Breast epithelium (tissue), 4 donors: ENCODE measurements around the gene ARIH1. TPM values are rescaled to one million over a fixed set of nuclear protein-coding genes. Genes with fewer than 3 reads are reported as not detected.

Experiments
- DNase-seq, 2 donors: peaks; one replicate each; pipeline ENCODE4 v3.0.0-alpha.2; 2019; ENCODE audit warnings: low spot score in 2 of 2
- H3K27ac ChIP-seq, 2 donors: fragments of 200-600 bp; sonication (generic) in 1 of 2; one replicate each; pipeline ENCODE4 v1.5.1; 2016 to 2019; ENCODE audit warnings: mild to moderate bottlenecking in 1 of 2
- H3K27me3 ChIP-seq, 2 donors: fragments of 200-600 bp; sonication (generic) in 1 of 2; one replicate each; pipeline versions ENCODE4 v1.5.1 to v1.6.0; 2017 to 2019; ENCODE audit warnings: control low read depth in 1 of 2, mild to moderate bottlenecking in 1 of 2
- H3K36me3 ChIP-seq: fragments of 200-600 bp; one replicate; pipeline ENCODE4 v1.5.1; 2019
- H3K4me1 ChIP-seq, 2 donors: fragments of 200-600 bp; sonication (generic); one replicate each; pipeline ENCODE4 v1.5.1; 2016 to 2019; ENCODE audit warnings: control low read depth in 1 of 2
- H3K4me3 ChIP-seq, 3 donors: fragments of 200-600 bp; sonication (generic); 1 replicate in 2 of 3; 2 replicates in 1 of 3; pipeline ENCODE4 v1.5.1; 2016 to 2019; ENCODE audit warnings: mild to moderate bottlenecking in 3 of 3, moderate library complexity in 2 of 3
- H3K9me3 ChIP-seq, 2 donors: fragments of 200-600 bp; sonication (generic) in 1 of 2; one replicate each; pipeline ENCODE4 v1.5.1; 2016 to 2019; ENCODE audit warnings: control low read depth in 1 of 2
- POLR2A ChIP-seq: fragments of 450-650 bp; IDR thresholded peaks from one replicate; pipeline ENCODE4 v1.6.1; 2016; ENCODE audit warnings: antibody characterized with exemption, mild to moderate bottlenecking, moderate library complexity
- POLR2AphosphoS5 ChIP-seq, 3 donors: sonication (generic); formaldehyde crosslinking; IDR thresholded peaks; one replicate each; pipeline ENCODE4 v1.6.1; 2017; ENCODE audit warnings: antibody characterized with exemption in 3 of 3
- intact Hi-C: fragments of 100-400 bp; cut with DNase I; formaldehyde crosslinking; loops from one replicate; pipeline ENCODE4 v1.15.1; 2023; ENCODE audit warnings: low total_unique reads
- total RNA-seq, 3 donors: library from RNA; depleted of rRNA; stranded (reverse); fragments of >200 nt; gene quantifications; one replicate each; pipeline ENCODE4 v1.1.0, GENCODE V29; 2016
- TF ChIP-seq, protein P1 (sequence below), 3 donors: fragments of 450-650 bp; IDR thresholded peaks; one replicate each; pipeline ENCODE4 v1.5.1; 2016 to 2017; ENCODE audit warnings: antibody characterized with exemption in 3 of 3, mild to moderate bottlenecking in 3 of 3, moderate library complexity in 3 of 3

The ARIH1 gene
- total RNA-seq, 3 donors from 2014 or later = 54.1 to 106 (median 61.1) TPM

DNA sequence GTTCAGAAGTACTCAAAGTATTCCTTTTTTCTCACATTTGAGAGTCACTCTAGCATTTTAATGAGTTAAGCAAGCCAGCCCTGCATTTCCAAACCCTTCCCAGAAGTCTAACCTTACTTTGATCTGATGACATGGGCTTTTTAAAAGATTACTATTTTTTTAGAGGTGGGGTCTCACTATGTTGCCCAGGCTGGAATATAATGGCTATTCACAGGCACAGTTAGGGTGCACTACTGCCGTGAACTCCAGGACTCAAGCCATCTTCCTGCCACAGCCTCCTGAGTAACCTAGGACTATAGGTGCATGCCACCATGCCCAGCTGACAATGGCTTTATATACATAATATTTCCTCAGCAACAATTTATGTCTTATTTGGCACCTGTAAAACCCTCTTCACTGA lies 116.3 kb downstream of the ARIH1 start:
- no peaks in the 10 kb centered on the region for H3K27me3 ChIP-seq
- no peak overlapping the region for H3K27ac ChIP-seq
- intact Hi-C loops = no loop called here
- H3K4me1 ChIP-seq = no peaks in the 10 kb centered on the region
- H3K4me3 ChIP-seq = no peak overlapping the region
- DNase-seq = no peak
- no peaks in the 10 kb centered on the region for H3K9me3 ChIP-seq
- no peaks in the 10 kb centered on the region for H3K36me3 ChIP-seq
- TF ChIP-seq, protein P1, sequence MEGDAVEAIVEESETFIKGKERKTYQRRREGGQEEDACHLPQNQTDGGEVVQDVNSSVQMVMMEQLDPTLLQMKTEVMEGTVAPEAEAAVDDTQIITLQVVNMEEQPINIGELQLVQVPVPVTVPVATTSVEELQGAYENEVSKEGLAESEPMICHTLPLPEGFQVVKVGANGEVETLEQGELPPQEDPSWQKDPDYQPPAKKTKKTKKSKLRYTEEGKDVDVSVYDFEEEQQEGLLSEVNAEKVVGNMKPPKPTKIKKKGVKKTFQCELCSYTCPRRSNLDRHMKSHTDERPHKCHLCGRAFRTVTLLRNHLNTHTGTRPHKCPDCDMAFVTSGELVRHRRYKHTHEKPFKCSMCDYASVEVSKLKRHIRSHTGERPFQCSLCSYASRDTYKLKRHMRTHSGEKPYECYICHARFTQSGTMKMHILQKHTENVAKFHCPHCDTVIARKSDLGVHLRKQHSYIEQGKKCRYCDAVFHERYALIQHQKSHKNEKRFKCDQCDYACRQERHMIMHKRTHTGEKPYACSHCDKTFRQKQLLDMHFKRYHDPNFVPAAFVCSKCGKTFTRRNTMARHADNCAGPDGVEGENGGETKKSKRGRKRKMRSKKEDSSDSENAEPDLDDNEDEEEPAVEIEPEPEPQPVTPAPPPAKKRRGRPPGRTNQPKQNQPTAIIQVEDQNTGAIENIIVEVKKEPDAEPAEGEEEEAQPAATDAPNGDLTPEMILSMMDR (IDR thresholded peaks at IDR 0.05) = no peak
- TF ChIP-seq POLR2AphosphoS5 (IDR thresholded peaks at IDR 0.05) = no peak
- no peak for TF ChIP-seq POLR2A

GRCh38 chr15:72591361-72591760 lies 117.2 kb downstream of the ARIH1 start:
- TF ChIP-seq POLR2A = no peak
- TF ChIP-seq, protein P1 (IDR thresholded peaks at IDR 0.05) = no peak
- no peak for TF ChIP-seq POLR2AphosphoS5 (IDR thresholded peaks at IDR 0.05)
- DNase-seq = no peak
- Histone ChIP-seq H3K27me3 (no peaks in the 10 kb centered on the region), H3K4me3 (no peak overlapping the region), H3K9me3 (no peaks in the 10 kb centered on the region), H3K36me3 (no peaks in the 10 kb centered on the region), H3K27ac (no peak overlapping the region), H3K4me1 (no peaks in the 10 kb centered on the region)
- intact Hi-C loops = no loop called here

- no peak for TF ChIP-seq POLR2A
- TF ChIP-seq, protein P1 (IDR thresholded peaks at IDR 0.05) = no peak
- TF ChIP-seq POLR2AphosphoS5 (IDR thresholded peaks at IDR 0.05) = no peak
- intact Hi-C loops = no loop called here
Measured at GRCh38 chr15:72592097-72592496, 118.0 kb downstream of the ARIH1 start.

DNA sequence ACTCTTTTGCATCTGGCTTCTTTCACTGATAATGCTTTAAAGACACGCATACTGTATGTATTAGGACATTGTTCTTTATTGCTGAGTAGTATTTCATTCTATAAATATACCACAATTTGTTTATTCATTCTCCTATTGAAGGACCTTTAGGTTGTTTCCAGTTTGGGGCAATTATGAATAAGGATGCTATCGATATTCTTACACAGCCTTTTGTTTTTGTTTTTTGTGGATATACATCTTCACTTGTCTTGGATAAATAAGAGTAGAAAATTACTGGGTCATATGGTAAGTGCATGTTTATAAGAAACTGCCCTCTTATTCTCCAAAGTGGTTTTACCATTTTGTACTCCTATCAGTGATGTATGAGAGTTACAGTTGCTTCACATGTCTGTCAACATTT lies 118.5 kb downstream of the ARIH1 start:
- Histone ChIP-seq H3K36me3 (no peaks in the 10 kb centered on the region), H3K4me3 (no peak overlapping the region), H3K4me1 (no peaks in the 10 kb centered on the region), H3K27me3 (no peaks in the 10 kb centered on the region), H3K27ac (no peak overlapping the region), H3K9me3 (no peaks in the 10 kb centered on the region)
- TF ChIP-seq POLR2A (no peak), POLR2AphosphoS5 (IDR thresholded peaks at IDR 0.05) (no peak)
- TF ChIP-seq, protein P1 (IDR thresholded peaks at IDR 0.05) = no peak
- DNase-seq = no peak
- intact Hi-C loops = no loop called here

More at GRCh38 chr15:72592097-72592496, 118.0 kb downstream of the ARIH1 start:
- Histone ChIP-seq H3K27ac (no peak overlapping the region), H3K36me3 (no peaks in the 10 kb centered on the region), H3K4me1 (no peaks in the 10 kb centered on the region), H3K27me3 (no peaks in the 10 kb centered on the region), H3K4me3 (no peak overlapping the region), H3K9me3 (no peaks in the 10 kb centered on the region)
- DNase-seq = no peak

- Histone ChIP-seq H3K27ac (no peak overlapping the region), H3K36me3 (no peaks in the 10 kb centered on the region), H3K9me3 (no peaks in the 10 kb centered on the region), H3K4me3 (no peak overlapping the region), H3K27me3 (no peaks in the 10 kb centered on the region), H3K4me1 (no peaks in the 10 kb centered on the region)
- intact Hi-C loops = no loop called here
- DNase-seq = no peak
- no peak for TF ChIP-seq POLR2AphosphoS5 (IDR thresholded peaks at IDR 0.05)
- TF ChIP-seq, protein P1 (IDR thresholded peaks at IDR 0.05) = no peak
- TF ChIP-seq POLR2A = no peak
Measured at GRCh38 chr15:72593838-72594237, 119.7 kb downstream of the ARIH1 start.
